ENCODE results near the gene RER1.

The RER1 gene

GRCh38 chr1:2375923-2376260 is 15.7 kb upstream of the RER1 start:
- DNase-seq (ENCODE audit: low read depth in 3 of 3) = no peak

GRCh38 chr1:2376261-2376741 is 15.3 kb upstream of the RER1 start:
- DNase-seq (ENCODE audit: low read depth in 3 of 3) = no peak

GRCh38 chr1:2376931-2377672 is 14.5 kb upstream of the RER1 start:
- DNase-seq (ENCODE audit: low read depth in 3 of 3) = no peak

- DNase-seq (ENCODE audit: low read depth in 3 of 3) = no peak
Measured at GRCh38 chr1:2377751-2378440, 13.7 kb upstream of the RER1 start.

GRCh38 chr1:2378441-2378851 is 13.2 kb upstream of the RER1 start:
- DNase-seq (ENCODE audit: low read depth in 3 of 3) = no peak

GRCh38 chr1:2378956-2379732 is 12.5 kb upstream of the RER1 start:
- no peak for DNase-seq (ENCODE audit: low read depth in 3 of 3)

- DNase-seq (ENCODE audit: low read depth in 3 of 3) = no peak
Measured at GRCh38 chr1:2379733-2380404, 11.8 kb upstream of the RER1 start.

GRCh38 chr1:2380816-2381591 is 10.6 kb upstream of the RER1 start:
- no peak for DNase-seq (ENCODE audit: low read depth in 3 of 3)

GRCh38 chr1:2381741-2382620 is 9.7 kb upstream of the RER1 start:
- peak; percentile 48 to 69 (median 56) for DNase-seq (ENCODE audit: low read depth in 3 of 3)

- DNase-seq (ENCODE audit: low read depth in 3 of 3) = no peak
Measured at GRCh38 chr1:2382621-2383361, 8.8 kb upstream of the RER1 start.

GRCh38 chr1:2383576-2383975 is 8.1 kb upstream of the RER1 start:
- DNase-seq (ENCODE audit: low read depth in 3 of 3) = no peak

GRCh38 chr1:2384130-2384860 is 7.3 kb upstream of the RER1 start:
- DNase-seq (ENCODE audit: low read depth in 3 of 3) = no peak

GRCh38 chr1:2384941-2385481 is 6.6 kb upstream of the RER1 start:
- DNase-seq (ENCODE audit: low read depth in 3 of 3) = no peak

- DNase-seq (ENCODE audit: low read depth in 3 of 3) = no peak
Measured at GRCh38 chr1:2385606-2386280, 5.9 kb upstream of the RER1 start.

GRCh38 chr1:2386636-2387611 is 4.7 kb upstream of the RER1 start:
- DNase-seq (ENCODE audit: low read depth in 3 of 3) = no peak

- DNase-seq (ENCODE audit: low read depth in 3 of 3) = no peak
Measured at GRCh38 chr1:2388004-2388913, 3.4 kb upstream of the RER1 start.

Measured in stimulated activated CD4-positive, alpha-beta T cell treated with anti-CD3 and anti-CD28 coated beads, TNF-alpha, amount 100 ng/mL, for 4 hours (primary cell).